GM19395 (cell line): ENCODE results near the gene AIF1L.

Experiments
- ATAC-seq: cut with Tn5 transposase; IDR thresholded peaks from one replicate; pipeline ENCODE4 v1.9.1; 2021; ENCODE audit warnings: mild to moderate bottlenecking, moderate library complexity; ENCODE audit not compliant: unreplicated experiment

AIF1L gene

DNA sequence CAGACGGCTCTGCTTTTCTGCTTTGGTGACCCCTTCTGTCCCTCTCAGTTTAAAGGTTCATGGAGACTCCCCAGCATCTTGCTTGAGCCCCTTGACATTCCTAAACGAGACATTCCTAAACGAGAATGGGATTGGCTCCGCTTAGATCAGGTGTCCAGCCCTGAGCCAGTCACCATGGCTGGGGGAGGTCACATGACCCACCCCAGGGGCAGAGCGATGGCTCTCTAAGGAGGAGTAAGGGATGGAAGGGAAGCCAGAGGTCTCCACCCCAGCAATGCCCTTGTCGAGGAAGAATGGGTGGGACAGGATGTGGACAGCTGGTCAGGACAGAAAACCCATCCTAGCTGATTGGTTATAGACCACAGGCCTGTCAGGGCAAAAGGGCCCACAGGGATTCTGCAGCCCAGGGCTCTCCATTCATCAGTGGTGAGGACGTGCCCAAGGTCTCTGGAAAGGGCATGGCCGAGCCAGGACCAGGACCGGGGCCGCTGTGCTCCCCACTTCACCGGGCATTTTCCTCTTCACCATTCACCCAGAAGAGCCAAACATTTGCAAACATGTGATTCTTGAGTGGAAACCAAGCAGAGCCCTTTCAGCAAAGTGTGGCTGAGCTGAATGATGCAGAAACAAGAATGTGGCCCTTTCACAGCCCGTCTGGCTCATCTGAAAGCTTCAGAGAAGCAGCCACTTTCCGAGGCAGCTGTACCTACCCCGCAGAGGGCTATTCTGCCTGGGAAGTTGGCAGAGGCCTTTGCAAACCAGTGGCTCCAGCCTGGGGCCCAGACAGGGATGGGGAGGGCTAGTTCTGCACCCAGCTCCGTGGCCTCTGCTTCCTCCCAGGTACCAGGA is 19.8 kb upstream of the AIF1L start:
- ATAC-seq = no peak

GRCh38 chr9:131078427-131079366 is 17.6 kb upstream of the AIF1L start:
- ATAC-seq = no peak

DNA sequence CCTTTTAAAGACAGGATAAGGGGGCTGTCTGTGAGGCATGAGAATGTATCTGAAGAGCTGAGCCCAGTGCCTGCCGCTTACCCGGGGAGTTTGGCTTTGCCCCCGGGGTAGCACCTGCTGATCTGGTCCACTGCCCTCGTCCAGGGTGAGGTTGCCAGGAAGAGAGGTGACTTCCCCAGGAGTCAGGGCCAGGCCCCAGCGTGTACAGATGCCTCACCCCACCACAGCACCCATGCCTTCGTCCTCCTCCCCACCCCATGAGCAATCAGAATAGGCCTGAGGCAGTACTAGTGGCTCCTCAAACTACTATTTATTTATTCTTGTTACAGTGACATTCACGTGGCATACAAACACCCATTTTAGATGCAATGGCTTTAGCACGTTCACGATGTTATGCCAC is 15.7 kb upstream of the AIF1L start:
- ATAC-seq = no peak

DNA sequence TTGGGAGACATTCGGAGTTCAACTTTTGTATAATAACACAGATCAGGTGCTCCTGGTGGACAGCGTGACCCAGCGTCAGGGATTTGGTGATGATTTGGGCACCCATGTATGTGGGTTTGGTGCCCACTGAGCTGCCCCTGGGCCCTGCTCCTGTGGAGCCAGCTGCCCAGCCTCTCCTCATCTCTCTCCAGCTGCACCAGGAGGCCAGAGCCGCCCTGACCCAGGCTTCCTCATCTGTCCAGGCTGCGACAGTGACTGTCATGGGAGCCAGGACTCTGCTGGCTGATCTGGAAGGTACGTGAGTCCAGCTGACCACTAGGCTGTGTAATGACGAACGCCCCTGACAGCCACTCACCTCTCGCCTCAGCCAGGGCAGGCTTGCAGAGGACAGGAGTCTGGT is 14.5 kb upstream of the AIF1L start:
- no peak for ATAC-seq

DNA sequence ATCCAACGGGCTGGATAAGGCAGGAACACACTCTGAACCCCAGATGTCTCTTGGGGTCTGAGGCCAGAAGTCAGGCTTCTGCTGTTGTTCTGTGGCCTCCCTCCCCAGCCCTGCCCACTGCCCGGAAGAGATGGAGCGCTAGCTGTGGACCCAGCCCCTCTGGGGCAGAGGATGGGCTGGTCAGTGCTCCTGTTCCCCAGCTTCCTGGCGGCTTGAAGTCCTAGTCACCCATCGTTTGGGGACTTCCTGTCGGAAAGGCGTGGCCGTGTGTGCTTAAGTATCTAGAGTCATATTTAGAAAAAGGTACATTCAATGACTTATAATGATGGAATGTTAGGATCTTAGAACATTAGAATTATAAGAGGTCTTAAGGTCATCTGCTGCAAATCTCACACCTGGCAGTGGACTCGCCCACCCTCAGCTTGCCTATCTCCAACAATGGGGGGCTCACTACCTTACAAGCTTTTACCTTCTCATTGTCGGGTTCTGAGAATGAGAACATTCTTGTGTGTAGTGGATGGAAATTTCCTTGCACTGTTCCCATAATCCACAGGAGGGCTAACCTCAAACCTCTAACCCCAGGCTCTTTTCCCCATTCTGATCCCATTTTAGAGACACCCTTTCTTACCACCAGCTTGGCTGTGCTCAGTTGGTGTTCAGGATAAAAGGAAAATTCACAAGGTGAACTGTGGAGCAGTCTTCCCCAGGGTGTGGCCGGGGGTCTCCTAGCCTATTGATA is 13.4 kb upstream of the AIF1L start:
- no peak for ATAC-seq

DNA sequence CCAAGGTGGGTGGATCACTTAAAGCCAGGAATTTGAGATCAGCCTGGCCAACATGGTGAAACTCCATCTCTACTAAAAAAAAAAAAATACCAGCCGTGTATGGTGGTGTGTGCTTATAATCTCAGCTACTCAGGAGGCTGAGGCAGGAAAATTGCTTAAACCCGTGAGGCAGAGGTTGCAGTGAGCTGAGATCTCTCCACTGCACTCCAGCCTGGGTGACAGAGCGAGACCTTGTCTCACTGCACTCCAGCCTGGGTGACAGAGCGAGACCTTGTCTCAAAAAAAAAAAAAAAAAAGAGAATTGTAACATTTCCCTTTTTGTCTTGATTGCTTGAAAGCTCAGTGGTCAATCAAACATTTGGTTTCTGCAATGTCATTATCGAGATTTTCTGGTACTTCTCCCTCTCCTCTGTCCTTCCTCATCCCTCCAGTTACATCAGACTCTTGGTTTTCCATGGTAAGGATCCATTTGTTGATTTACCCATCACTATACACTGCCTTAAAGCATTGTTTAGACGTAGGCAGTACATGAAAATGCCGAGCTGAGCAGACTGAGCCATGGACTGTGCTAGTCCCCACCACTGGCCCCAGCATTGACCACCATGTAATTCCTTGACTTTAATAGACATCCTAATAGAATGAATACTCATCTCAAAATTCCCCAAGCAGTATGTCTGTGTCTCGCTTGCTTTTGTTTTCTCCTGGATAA is 11.5 kb upstream of the AIF1L start:
- ATAC-seq = no peak

- no peak for ATAC-seq
These were observed 10.8 kb upstream of the AIF1L start for GRCh38 chr9:131085370-131086122.

DNA sequence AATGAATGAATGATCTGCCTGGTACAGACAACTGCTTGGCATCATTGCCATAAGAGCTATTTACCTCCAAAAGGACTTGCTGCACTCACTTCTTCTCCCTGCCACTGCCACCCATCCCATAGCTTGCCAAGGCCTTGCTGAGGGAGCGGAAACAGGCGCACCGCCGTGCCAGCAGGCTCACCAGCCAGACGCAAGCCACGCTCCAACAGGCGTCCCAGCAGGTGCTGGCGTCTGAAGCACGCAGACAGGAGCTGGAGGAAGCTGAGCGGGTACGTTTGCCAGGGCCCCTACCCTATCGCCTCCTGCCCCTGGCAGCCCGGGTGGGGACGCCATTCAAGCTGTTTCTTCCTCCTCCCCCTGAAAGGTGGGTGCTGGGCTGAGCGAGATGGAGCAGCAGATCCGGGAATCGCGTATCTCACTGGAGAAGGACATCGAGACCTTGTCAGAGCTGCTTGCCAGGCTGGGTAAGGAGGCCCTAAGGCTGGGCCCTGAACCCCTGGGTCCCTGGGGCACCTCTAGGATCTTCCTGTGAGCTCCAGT is 8.9 kb upstream of the AIF1L start:
- ATAC-seq = no peak

GRCh38 chr9:131090025-131090787 is 6.1 kb upstream of the AIF1L start:
- no peak for ATAC-seq

GRCh38 chr9:131091352-131091992 is 4.9 kb upstream of the AIF1L start:
- no peak for ATAC-seq

- ATAC-seq = no peak
These were observed 4.3 kb upstream of the AIF1L start for GRCh38 chr9:131092030-131092429.

DNA sequence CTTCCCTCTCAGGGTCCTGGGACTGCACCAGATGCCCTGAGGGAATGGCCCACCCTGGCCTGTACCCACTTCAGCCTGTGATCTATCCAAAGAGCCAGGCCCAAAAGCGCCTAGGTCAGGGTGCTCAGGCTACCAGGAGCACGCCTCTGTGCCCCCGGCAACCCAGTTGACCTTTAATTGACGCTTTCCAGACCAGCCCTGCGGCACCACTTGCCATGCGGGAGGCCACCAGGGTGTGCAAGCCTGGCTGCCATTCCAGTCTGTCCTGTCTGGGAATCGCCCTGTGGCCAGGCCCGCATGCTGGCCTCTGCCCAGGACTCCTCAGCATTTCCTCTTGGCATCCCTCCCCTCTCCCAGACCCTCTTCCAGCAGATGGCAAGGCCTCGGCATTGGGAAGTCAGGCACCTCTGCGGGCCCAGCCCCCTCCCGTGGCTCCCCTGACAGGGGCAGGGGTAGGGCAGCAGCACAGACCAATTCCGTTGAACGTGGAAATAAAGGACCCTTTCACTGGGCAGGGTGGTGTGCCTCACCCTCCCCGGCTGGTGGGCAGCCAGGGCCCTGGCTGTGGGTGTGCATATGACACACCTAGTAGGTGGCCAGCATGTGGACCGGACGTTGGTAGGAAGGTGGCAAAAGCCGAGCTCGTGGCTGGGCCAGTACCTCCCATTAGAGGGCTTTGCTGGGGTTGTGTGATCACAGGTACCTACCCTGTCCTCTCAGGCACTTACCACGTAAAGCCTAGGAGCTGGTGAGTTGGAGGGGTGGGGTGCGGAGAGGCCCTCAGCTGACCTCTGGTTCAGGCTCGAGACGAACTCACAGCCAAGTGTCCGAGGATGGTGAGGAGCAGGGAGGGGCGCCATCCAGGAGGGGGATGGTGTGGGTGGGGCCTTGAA is 3.5 kb upstream of the AIF1L start:
- no peak for ATAC-seq

GRCh38 chr9:131094015-131094414 is 2.3 kb upstream of the AIF1L start:
- no peak for ATAC-seq

- no peak for ATAC-seq
These were observed 1.7 kb upstream of the AIF1L start for GRCh38 chr9:131094622-131095021.

DNA sequence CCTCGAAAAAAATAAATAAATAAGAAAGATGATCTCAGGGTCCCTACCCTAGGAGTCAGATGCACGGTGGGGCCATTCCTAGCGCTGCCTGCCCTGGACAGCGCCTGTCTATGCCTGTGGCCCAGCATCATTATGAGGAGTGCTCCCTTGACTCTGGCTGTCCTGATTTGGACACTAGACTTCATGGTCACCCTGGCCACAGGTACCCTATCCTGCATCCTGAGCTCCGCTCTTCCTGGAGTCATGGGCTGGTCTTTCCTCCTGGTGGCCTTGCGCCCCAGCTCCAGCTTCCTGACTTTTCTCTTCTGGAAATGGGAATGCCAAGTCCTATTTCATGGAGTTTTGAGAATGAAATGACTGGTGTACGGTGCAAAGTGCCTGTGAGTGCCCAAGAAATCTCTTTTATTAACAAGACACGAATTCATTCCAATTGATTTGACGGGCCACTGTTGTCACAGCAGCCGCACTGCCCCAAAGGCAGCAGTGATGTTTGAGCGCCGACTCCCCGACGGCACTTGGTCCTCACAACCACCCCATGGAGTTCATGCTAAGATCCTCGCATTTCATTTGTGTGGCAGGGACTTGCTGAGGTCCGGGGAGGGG is 564 bp upstream of the AIF1L start:
- no peak for ATAC-seq

DNA sequence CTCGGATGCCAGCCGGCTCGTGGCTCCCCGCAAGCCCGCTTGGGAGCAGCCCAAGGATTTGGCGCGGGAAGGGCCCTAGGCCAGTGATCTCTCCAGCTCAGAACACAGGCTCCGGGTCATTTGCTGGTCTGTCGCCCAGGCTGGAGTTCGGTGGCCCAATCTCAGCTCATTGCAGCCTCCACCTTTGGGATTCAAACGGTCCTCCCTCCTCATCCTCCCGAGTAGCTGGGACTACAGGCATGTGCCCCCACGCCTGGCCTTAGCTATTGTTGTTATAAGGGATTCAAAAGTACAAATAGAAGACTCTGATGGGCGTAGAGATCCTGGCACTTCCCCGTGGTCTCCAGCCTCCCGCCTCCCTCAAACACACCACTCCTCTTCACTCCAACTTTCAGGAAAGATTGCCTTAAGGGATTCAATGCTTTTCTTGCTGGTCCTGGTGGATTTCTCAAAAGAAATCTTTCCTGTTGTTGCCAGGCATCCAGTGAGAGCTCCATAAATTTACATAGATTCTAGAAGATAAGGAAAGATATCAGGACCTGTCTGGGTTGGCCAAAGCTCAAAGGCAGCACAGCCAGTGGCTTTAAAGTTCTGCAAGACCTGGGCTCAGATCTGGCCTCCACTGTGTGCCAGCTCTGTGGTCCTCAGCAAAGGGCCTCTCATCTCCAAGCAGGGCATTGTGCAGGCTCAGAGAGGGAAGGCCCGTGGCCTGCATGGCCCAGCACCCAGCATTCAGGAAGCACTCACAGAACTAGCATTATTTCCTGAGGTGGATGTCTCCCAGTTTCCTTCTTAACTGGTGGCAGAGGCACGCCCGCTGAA is 1.0 kb downstream of the AIF1L start:
- no peak for ATAC-seq
